Osteoblast (primary cell): ENCODE measurements around the gene SPI1. TPM values are rescaled to one million over a fixed set of nuclear protein-coding genes. Genes with fewer than 3 reads are reported as not detected.
A peak's percentile ranks its signal among the peaks of the same experiment; 100 is the strongest.

Experiments used
- DNase-seq: peaks from one replicate; pipeline ENCODE4 v3.0.0; 2011; ENCODE audit warnings: low spot score, mixed read lengths; ENCODE audit not compliant: insufficient read length; ENCODE audit errors: missing footprints
- H2AFZ ChIP-seq: 2 replicates; pipeline ENCODE4 v1.6.0; 2011; ENCODE audit warnings: mild to moderate bottlenecking, low read length
- H3K27ac ChIP-seq: 2 replicates; pipeline ENCODE4 v1.5.1; 2011; ENCODE audit warnings: mild to moderate bottlenecking, low read depth, low read length, moderate library complexity
- H3K27me3 ChIP-seq: 2 replicates; pipeline ENCODE4 v1.6.0; 2012; ENCODE audit warnings: mild to moderate bottlenecking, control low read depth, inconsistent platforms, low read length, moderate library complexity; ENCODE audit not compliant: insufficient read depth
- H3K36me3 ChIP-seq: 2 replicates; pipeline ENCODE4 v1.5.1; 2011; ENCODE audit warnings: mild to moderate bottlenecking, low read length, control low read depth, moderate library complexity; ENCODE audit not compliant: insufficient read depth
- H3K4me1 ChIP-seq: 2 replicates; pipeline ENCODE4 v1.5.1; 2011; ENCODE audit warnings: mild to moderate bottlenecking, low read length, control low read depth, moderate library complexity; ENCODE audit not compliant: insufficient read depth
- H3K4me2 ChIP-seq: 2 replicates; pipeline ENCODE4 v1.6.0; 2011; ENCODE audit warnings: mild to moderate bottlenecking, low read length; ENCODE audit not compliant: insufficient read depth
- H3K4me3 ChIP-seq: fragments of 200-600 bp; sonication (generic); 3 replicates; pipeline ENCODE4 v1.5.1; 2012; ENCODE audit warnings: mild to moderate bottlenecking, low read length, inconsistent platforms; ENCODE audit not compliant: insufficient read depth
- H3K79me2 ChIP-seq: 2 replicates; pipeline ENCODE4 v1.6.0; 2012; ENCODE audit warnings: mild to moderate bottlenecking, low read length, control low read depth, inconsistent platforms; ENCODE audit not compliant: insufficient read depth
- H3K9me3 ChIP-seq: 2 replicates; pipeline ENCODE4 v1.5.1; 2011; ENCODE audit warnings: low read depth, low read length, control low read depth
- H4K20me1 ChIP-seq: 2 replicates; pipeline ENCODE4 v1.6.0; 2012; ENCODE audit warnings: mild to moderate bottlenecking, low read length, control low read depth; ENCODE audit not compliant: insufficient read depth
- total RNA-seq: library from RNA; depleted of rRNA; stranded (reverse); fragments of >200 nt; gene quantifications from 2 replicates; pipeline ENCODE4 v1.2.3, GENCODE V29; 2012
- TF ChIP-seq, protein P1 (sequence below): IDR thresholded peaks from 2 replicates; pipeline ENCODE4 v1.5.1; 2011; ENCODE audit warnings: mild to moderate bottlenecking, low read depth, low read length, moderate library complexity; ENCODE audit errors: extremely low read depth

The SPI1 gene
- total RNA-seq, 1 donor, result not detected

- H2AFZ ChIP-seq, result no peak overlapping the region
- H4K20me1 ChIP-seq, result no peaks in the 10 kb centered on the region
- no peak overlapping the region for H3K27ac ChIP-seq
- no peaks in the 10 kb centered on the region for H3K9me3 ChIP-seq
- H3K4me3 ChIP-seq, result no peak overlapping the region
- H3K27me3 ChIP-seq, result peaks cover 5% of the 10 kb centered on the region
- H3K36me3 ChIP-seq, result no peaks in the 10 kb centered on the region
- no peaks in the 10 kb centered on the region for H3K79me2 ChIP-seq
- TF ChIP-seq, protein P1, sequence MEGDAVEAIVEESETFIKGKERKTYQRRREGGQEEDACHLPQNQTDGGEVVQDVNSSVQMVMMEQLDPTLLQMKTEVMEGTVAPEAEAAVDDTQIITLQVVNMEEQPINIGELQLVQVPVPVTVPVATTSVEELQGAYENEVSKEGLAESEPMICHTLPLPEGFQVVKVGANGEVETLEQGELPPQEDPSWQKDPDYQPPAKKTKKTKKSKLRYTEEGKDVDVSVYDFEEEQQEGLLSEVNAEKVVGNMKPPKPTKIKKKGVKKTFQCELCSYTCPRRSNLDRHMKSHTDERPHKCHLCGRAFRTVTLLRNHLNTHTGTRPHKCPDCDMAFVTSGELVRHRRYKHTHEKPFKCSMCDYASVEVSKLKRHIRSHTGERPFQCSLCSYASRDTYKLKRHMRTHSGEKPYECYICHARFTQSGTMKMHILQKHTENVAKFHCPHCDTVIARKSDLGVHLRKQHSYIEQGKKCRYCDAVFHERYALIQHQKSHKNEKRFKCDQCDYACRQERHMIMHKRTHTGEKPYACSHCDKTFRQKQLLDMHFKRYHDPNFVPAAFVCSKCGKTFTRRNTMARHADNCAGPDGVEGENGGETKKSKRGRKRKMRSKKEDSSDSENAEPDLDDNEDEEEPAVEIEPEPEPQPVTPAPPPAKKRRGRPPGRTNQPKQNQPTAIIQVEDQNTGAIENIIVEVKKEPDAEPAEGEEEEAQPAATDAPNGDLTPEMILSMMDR, result peak; percentile 23
- no peaks in the 10 kb centered on the region for H3K4me1 ChIP-seq
- H3K4me2 ChIP-seq, result no peak overlapping the region
- peak; percentile 91 for DNase-seq
Observed at GRCh38 chr11:47348859-47349258, 29.5 kb downstream of the SPI1 start.

- Histone ChIP-seq H4K20me1 (no peaks in the 10 kb centered on the region), H3K36me3 (no peaks in the 10 kb centered on the region), H3K79me2 (no peaks in the 10 kb centered on the region), H3K4me1 (no peaks in the 10 kb centered on the region), H3K9me3 (no peaks in the 10 kb centered on the region), H2AFZ (no peak overlapping the region), H3K27ac (no peak overlapping the region), H3K4me3 (no peak overlapping the region), H3K4me2 (no peak overlapping the region), H3K27me3 (peaks cover 5% of the 10 kb centered on the region)
- TF ChIP-seq, protein P1, result no peak
- peak; percentile 62 for DNase-seq
Observed at GRCh38 chr11:47348131-47348802, 30.1 kb downstream of the SPI1 start.

DNA sequence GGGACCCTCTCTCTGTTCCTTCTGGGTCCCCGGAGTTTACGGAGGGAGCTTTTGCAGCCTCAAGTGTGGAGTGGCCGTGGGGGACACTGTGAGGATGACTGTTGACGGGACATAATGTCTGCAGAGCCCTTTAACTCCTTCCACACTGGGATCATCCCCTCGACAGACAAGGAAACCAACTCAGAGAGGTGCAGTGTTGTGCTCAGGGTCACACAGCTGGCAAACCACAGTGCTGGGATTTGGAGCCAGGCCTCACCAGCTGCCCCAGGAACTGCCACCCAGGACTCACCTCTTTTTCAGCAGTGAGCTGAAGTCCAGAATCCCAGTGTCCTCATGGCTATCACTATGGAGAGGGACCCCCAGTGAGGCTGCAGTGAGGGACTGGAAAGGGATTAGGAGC, 31.2 kb downstream of the SPI1 start:
- Histone ChIP-seq H3K4me2 (no peak overlapping the region), H2AFZ (no peak overlapping the region), H3K27me3 (peaks cover 5% of the 10 kb centered on the region), H3K4me1 (no peaks in the 10 kb centered on the region), H3K9me3 (no peaks in the 10 kb centered on the region), H3K4me3 (no peak overlapping the region), H4K20me1 (no peaks in the 10 kb centered on the region), H3K27ac (no peak overlapping the region), H3K36me3 (no peaks in the 10 kb centered on the region), H3K79me2 (no peaks in the 10 kb centered on the region)
- TF ChIP-seq, protein P1, result no peak
- peak; percentile 35 for DNase-seq

DNA sequence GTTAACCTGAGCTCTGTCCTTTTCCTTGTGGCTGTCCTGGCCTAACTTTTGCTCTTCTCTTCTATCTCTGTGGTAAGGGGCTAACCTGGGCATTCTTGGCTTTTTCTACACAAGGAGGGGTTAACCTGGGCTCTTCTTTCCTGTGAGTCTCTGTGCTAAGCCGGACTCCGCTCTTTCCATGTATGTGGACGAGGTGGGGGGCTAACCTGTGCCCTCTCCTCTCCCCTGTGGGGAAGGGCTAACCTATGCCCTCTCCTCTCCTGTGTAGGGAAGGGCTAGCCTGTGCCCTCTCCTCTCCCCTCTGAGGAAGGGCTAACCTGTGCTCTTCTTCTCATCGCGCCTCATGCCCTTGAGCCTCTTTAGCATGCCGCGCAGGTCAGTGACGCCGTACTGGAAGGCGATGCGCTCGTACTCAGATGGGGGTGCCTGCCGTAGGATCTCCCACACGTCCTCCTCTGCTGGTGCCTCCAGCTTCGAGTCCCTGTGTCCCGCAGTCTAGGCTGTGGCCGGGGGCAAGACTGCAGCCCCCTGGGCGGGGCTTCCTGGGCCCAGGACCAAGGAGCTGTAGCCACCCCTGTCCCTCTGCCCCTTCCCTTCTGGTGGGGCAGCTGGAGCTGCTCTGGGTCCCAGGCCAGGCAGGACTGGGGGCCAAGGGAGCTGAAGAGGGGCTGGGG, 32.3 kb downstream of the SPI1 start:
- peaks cover 5% of the 10 kb centered on the region for H3K27me3 ChIP-seq
- H3K36me3 ChIP-seq, result no peaks in the 10 kb centered on the region
- H3K4me1 ChIP-seq, result no peaks in the 10 kb centered on the region
- H3K4me2 ChIP-seq, result no peak overlapping the region
- no peak overlapping the region for H3K4me3 ChIP-seq
- H4K20me1 ChIP-seq, result no peaks in the 10 kb centered on the region
- no peaks in the 10 kb centered on the region for H3K9me3 ChIP-seq
- no peak overlapping the region for H3K27ac ChIP-seq
- H3K79me2 ChIP-seq, result no peaks in the 10 kb centered on the region
- TF ChIP-seq, protein P1, result no peak
- DNase-seq, result peak; percentile 58
- H2AFZ ChIP-seq, result no peak overlapping the region
